Gastroesophageal sphincter (tissue), 4 donors: ENCODE measurements around the gene VSIG8. TPM values are rescaled to one million over a fixed set of nuclear protein-coding genes. Genes with fewer than 3 reads are reported as not detected.
A peak's percentile ranks its signal among the peaks of the same experiment; 100 is the strongest.

Experiments
- ATAC-seq: fragments of 150-250 bp; one replicate; pipeline ENCODE4 v1.9.1; 2016; ENCODE audit warnings: mild to moderate bottlenecking, moderate library complexity
- H3K27ac ChIP-seq, 4 donors: fragments of 200-600 bp; sonication (generic) in 3 of 4; 1 replicate in 3 of 4; 2 replicates in 1 of 4; pipeline ENCODE4 v1.5.1; 2016 to 2019
- H3K27me3 ChIP-seq: fragments of 200-600 bp; sonication (generic); one replicate; pipeline ENCODE4 v1.5.1; 2019
- H3K36me3 ChIP-seq, 2 donors: fragments of 200-600 bp; sonication (generic); one replicate each; pipeline ENCODE4 v1.5.1; 2019; ENCODE audit warnings: control low read depth in 1 of 2
- H3K4me1 ChIP-seq, 3 donors: fragments of 200-600 bp; sonication (generic); 1 replicate in 2 of 3; 2 replicates in 1 of 3; pipeline ENCODE4 v1.5.1; 2016 to 2019; ENCODE audit warnings: control low read depth in 2 of 3
- H3K4me3 ChIP-seq, 2 donors: fragments of 200-600 bp; sonication (generic); one replicate each; pipeline ENCODE4 v1.5.1; 2019; ENCODE audit warnings: mild to moderate bottlenecking in 1 of 2, moderate library complexity in 1 of 2
- H3K9me3 ChIP-seq, 3 donors: fragments of 200-600 bp; sonication (generic); one replicate each; pipeline ENCODE4 v1.5.1; 2017 to 2019; ENCODE audit warnings: control low read depth in 2 of 3
- CTCF ChIP-seq, 4 experiments: fragments of 200-600 bp in 2 of 4; fragments of 450-650 bp in 2 of 4; sonication (generic) in 1 of 4; IDR thresholded peaks; one replicate each; pipeline ENCODE4 v1.5.1; 2017 to 2019; ENCODE audit warnings: antibody characterized with exemption in 4 of 4, mild to moderate bottlenecking in 2 of 4, moderate library complexity in 2 of 4
- EP300 ChIP-seq: sonication (generic); formaldehyde crosslinking; IDR thresholded peaks from one replicate; pipeline ENCODE4 v1.6.1; 2017; ENCODE audit warnings: antibody characterized with exemption, mild to moderate bottlenecking
- POLR2A ChIP-seq, 2 donors: fragments of 450-650 bp; IDR thresholded peaks; one replicate each; pipeline ENCODE4 v1.6.1; 2017; ENCODE audit warnings: antibody characterized with exemption in 2 of 2, mild to moderate bottlenecking in 2 of 2, moderate library complexity in 1 of 2
- POLR2AphosphoS5 ChIP-seq: sonication (generic); formaldehyde crosslinking; IDR thresholded peaks from one replicate; pipeline ENCODE4 v1.6.1; 2017; ENCODE audit warnings: antibody characterized with exemption
- WGBS, 2 donors: methylation state at CpG; one replicate each; pipeline ENCODE4 v1.1.5; 2018; ENCODE audit warnings: low coverage in 1 of 2; 5-methylcytosine and 5-hydroxymethylcytosine counted together
- total RNA-seq, 4 donors: library from RNA; depleted of rRNA; stranded (reverse); fragments of >200 nt; gene quantifications; one replicate each; pipeline ENCODE4 v1.1.0, GENCODE V29; 2016

Gene VSIG8
- total RNA-seq, 4 donors from 2014 or later: not detected

- H3K4me1 ChIP-seq: peaks cover 0 to 14% (median 4%) of the 10 kb centered on the region in 3 donors
- TF ChIP-seq POLR2A (IDR thresholded peaks at IDR 0.05): no peak
- no peak for TF ChIP-seq CTCF (IDR thresholded peaks at IDR 0.05)
- TF ChIP-seq POLR2AphosphoS5: no peak
- no peak for TF ChIP-seq EP300
- H3K27ac ChIP-seq: no peak overlapping the region
- no peaks in the 10 kb centered on the region for H3K27me3 ChIP-seq
- H3K4me3 ChIP-seq: no peak overlapping the region
- ATAC-seq: no peak
- no peaks in the 10 kb centered on the region for H3K9me3 ChIP-seq
- no peaks in the 10 kb centered on the region for H3K36me3 ChIP-seq
- WGBS, 2 donors: 56 to 69% methylated on average over 3 to 6 of the region's 7 CpGs
These were observed 2.6 kb downstream of the VSIG8 start for GRCh38 chr1:159859767-159860322.

GRCh38 chr1:159857889-159858288 is 4.6 kb downstream of the VSIG8 start:
- Histone ChIP-seq H3K4me1 (peaks cover 0 to 26% (median 4%) of the 10 kb centered on the region in 3 donors), H3K36me3 (no peaks in the 10 kb centered on the region), H3K27ac (no peak overlapping the region), H3K27me3 (no peaks in the 10 kb centered on the region), H3K9me3 (no peaks in the 10 kb centered on the region), H3K4me3 (no peak overlapping the region)
- TF ChIP-seq POLR2AphosphoS5 (no peak), EP300 (no peak), POLR2A (IDR thresholded peaks at IDR 0.05) (no peak), CTCF (IDR thresholded peaks at IDR 0.05) (no peak)
- ATAC-seq: no peak
- 100% methylated on average over 1 to 2 of the region's 6 CpGs for WGBS, 2 donors

GRCh38 chr1:159856576-159856975 is 5.9 kb downstream of the VSIG8 start:
- Histone ChIP-seq H3K4me3 (no peak overlapping the region), H3K4me1 (peaks cover 0 to 26% (median 4%) of the 10 kb centered on the region in 3 donors), H3K36me3 (no peaks in the 10 kb centered on the region), H3K27me3 (no peaks in the 10 kb centered on the region), H3K9me3 (no peaks in the 10 kb centered on the region), H3K27ac (peak overlapping the region in 1 of 4 donors; percentile 96)
- no peak for TF ChIP-seq CTCF (IDR thresholded peaks at IDR 0.05)
- TF ChIP-seq POLR2A (IDR thresholded peaks at IDR 0.05): no peak
- TF ChIP-seq POLR2AphosphoS5: no peak
- TF ChIP-seq EP300: no peak
- 80 to 100% methylated on average over 1 of the region's 1 CpG for WGBS, 2 donors
- ATAC-seq: no peak

- H3K4me3 ChIP-seq: peak overlapping the region in 1 of 2 donors; percentile 79
- no peaks in the 10 kb centered on the region for H3K36me3 ChIP-seq
- TF ChIP-seq EP300: no peak
- TF ChIP-seq POLR2AphosphoS5: no peak
- no peak for TF ChIP-seq POLR2A (IDR thresholded peaks at IDR 0.05)
- no peak for TF ChIP-seq CTCF (IDR thresholded peaks at IDR 0.05)
- no peak for ATAC-seq
- H3K4me1 ChIP-seq: peaks cover 0 to 26% (median 4%) of the 10 kb centered on the region in 3 donors
- H3K27ac ChIP-seq: peak overlapping the region in 3 of 4 donors; percentile 96 to 97 (median 96)
- WGBS, 2 donors: 74% methylated on average over 13 of the region's 34 CpGs; no CpG with 5 or more reads in 1 of the 2 donors
- no peaks in the 10 kb centered on the region for H3K9me3 ChIP-seq
- H3K27me3 ChIP-seq: no peaks in the 10 kb centered on the region
These were observed 6.7 kb downstream of the VSIG8 start for GRCh38 chr1:159855709-159856108.

- no peaks in the 10 kb centered on the region for H3K9me3 ChIP-seq
- WGBS, 2 donors: 0% methylated on average over 3 to 9 of the region's 59 CpGs
- no peaks in the 10 kb centered on the region for H3K27me3 ChIP-seq
- TF ChIP-seq POLR2AphosphoS5: peak; percentile 81
- TF ChIP-seq EP300: no peak
- TF ChIP-seq CTCF (IDR thresholded peaks at IDR 0.05): peak in 3 of 4 experiments; percentile 42 to 45 (median 44)
- TF ChIP-seq POLR2A (IDR thresholded peaks at IDR 0.05): peak; percentile 80 to 88
- H3K4me3 ChIP-seq: peak overlapping the region; percentile 79 to 100
- no peaks in the 10 kb centered on the region for H3K36me3 ChIP-seq
- H3K4me1 ChIP-seq: peaks cover 0 to 26% (median 4%) of the 10 kb centered on the region in 3 donors
- peak; percentile 94 for ATAC-seq
- H3K27ac ChIP-seq: peak overlapping the region; percentile 96 to 100 (median 96)
These were observed 7.7 kb downstream of the VSIG8 start for GRCh38 chr1:159854693-159855192.
